ENCODE measurements around the gene SLC28A1.

DNA sequence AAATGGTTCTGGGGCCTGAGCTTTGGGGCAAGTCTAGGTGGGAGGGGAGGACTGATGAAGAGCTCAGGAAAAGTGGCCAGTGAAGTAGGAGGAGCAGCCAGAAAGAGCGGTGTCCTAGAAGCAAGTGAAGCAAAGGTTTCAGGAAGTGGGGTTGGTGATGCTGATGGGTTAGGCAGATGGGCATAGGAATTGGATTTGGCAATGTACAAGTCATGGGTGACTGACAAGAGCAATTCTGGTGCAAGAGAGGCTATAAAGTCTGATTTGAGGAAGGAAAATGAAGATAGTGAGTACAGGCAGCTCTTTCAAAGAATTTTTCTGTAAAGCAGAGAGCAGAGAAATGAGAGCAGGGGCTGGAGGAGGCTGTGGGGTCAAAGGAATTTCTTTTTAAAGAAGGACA, 47.6 kb upstream of the SLC28A1 start:
- TF ChIP-seq EZH2phosphoT487 (IDR thresholded peaks at IDR 0.05; ENCODE audit: borderline replicate concordance, low read length): no peak
- TF ChIP-seq, protein P1, sequence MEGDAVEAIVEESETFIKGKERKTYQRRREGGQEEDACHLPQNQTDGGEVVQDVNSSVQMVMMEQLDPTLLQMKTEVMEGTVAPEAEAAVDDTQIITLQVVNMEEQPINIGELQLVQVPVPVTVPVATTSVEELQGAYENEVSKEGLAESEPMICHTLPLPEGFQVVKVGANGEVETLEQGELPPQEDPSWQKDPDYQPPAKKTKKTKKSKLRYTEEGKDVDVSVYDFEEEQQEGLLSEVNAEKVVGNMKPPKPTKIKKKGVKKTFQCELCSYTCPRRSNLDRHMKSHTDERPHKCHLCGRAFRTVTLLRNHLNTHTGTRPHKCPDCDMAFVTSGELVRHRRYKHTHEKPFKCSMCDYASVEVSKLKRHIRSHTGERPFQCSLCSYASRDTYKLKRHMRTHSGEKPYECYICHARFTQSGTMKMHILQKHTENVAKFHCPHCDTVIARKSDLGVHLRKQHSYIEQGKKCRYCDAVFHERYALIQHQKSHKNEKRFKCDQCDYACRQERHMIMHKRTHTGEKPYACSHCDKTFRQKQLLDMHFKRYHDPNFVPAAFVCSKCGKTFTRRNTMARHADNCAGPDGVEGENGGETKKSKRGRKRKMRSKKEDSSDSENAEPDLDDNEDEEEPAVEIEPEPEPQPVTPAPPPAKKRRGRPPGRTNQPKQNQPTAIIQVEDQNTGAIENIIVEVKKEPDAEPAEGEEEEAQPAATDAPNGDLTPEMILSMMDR (conservative IDR thresholded peaks at IDR 0.05; ENCODE audit: low read depth, low read length): no peak
